HG02852 (cell line): ENCODE measurements around the gene KDM4C.

ENCODE experiments used
- ATAC-seq: cut with Tn5 transposase; IDR thresholded peaks from one replicate; pipeline ENCODE4 v1.9.1; 2021; ENCODE audit warnings: mild to moderate bottlenecking, moderate library complexity; ENCODE audit not compliant: unreplicated experiment

The KDM4C gene

DNA sequence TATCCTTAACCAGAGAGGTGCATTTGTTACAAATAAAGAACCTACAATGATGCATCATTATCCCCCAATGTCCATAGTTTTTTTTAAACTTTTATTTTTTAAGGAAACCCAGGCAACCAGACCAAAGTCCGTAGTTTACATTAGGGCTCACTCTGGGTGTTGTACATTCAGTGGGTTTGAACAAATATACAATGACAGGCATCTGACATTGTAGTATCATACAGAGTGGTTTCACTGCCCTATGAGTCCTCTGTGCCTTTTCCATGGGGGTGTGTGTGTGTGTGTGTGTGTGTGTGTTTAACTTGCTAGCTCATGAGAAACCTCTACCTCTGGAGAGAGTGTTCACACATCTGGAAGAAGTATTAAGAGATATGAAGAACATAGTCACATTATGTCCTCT is 141.5 kb downstream of the KDM4C start:
- no peak for ATAC-seq

- ATAC-seq: no peak
Observed at GRCh38 chr9:6900440-6900883, 142.7 kb downstream of the KDM4C start.

DNA sequence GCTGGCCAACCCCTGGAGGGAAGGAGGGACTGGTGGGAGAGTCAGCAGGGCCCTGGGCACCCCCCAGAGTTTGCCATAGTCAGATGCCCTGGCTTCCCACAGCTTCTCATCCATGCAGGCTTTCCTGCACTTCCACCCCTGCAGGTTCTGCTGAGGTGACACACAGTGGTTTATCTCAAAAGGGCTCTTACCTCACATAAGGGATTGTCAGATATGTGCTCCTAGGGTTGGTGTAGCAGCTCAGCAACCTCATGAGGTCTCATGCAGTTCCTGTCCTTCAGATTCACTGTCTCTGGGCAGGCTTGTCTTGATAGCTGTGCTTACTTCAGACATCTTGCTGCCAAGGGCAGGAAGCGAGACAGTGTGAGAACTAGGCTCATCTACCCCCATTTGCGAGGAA is 143.4 kb downstream of the KDM4C start:
- ATAC-seq: no peak

GRCh38 chr9:6902423-6902822 is 144.7 kb downstream of the KDM4C start:
- no peak for ATAC-seq

GRCh38 chr9:6904371-6904770 is 146.6 kb downstream of the KDM4C start:
- ATAC-seq: no peak

- no peak for ATAC-seq
Observed at GRCh38 chr9:6905850-6906375, 148.1 kb downstream of the KDM4C start.

GRCh38 chr9:6907772-6908381 is 150.1 kb downstream of the KDM4C start:
- no peak for ATAC-seq

- no peak for ATAC-seq
Observed at GRCh38 chr9:6909181-6909580, 151.4 kb downstream of the KDM4C start.

DNA sequence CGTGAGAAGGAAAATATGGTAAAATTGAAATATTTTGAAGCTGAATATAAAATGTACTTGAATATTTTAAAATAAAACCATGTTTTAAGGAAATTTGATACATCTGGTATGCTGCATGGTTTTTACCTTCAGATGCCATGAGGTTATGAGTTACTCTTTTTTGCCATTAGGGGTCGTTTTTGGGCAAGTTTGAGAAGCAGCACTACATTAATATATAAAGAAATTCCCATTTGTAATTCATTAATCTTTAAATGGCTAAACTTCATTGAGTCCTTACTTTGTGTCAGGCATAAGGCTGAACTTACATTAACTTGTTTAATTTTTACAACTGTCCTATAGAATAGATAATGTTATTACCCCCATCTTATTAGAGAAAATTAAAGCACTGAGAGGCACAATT is 152.3 kb downstream of the KDM4C start:
- ATAC-seq: no peak

DNA sequence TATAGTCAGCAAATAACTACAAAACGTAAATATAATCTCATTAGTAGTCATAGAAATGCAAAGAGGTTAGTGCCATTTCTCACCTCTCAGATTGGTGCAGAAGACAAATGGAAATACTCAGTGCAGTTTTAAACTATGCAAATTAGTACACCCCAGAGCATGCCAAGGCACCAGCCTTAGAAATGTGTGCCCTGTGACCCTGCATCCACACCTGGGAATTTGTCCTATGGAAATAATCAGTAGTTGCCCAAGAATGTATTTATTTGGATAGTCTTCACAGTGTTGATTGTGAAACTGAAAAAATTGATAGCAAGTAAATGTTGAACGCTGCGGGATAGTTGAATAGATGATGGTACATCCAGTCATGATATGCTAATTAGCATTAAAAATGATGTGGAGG is 152.7 kb downstream of the KDM4C start:
- ATAC-seq: no peak

- no peak for ATAC-seq
Observed at GRCh38 chr9:6911901-6912638, 154.3 kb downstream of the KDM4C start.

- no peak for ATAC-seq
Observed at GRCh38 chr9:6915635-6916034, 157.9 kb downstream of the KDM4C start.

- peak; percentile 87 for ATAC-seq
Observed at GRCh38 chr9:6917162-6917561, 159.4 kb downstream of the KDM4C start.

DNA sequence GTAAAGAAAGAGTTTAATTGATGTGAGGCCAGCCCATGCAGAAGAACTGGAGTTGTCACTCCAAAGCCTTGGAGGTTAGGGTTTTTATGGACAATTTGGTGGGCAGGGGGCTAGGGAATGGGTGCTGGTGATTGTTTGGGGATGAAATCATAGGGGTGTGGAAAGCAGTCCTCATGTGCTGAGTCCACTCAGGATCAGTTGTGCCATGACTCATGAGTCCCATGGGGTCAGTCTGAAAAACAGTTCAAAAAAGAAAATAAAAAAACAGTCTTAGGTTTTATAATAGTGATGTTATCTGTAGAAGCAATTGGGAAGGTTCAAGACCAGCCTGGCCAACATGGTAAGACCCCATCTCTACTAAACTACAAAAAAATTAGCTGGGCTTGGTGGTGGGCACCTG is 162.3 kb downstream of the KDM4C start:
- no peak for ATAC-seq

GRCh38 chr9:6921315-6921714 is 163.5 kb downstream of the KDM4C start:
- ATAC-seq: no peak

- no peak for ATAC-seq
Observed at GRCh38 chr9:6922124-6922676, 164.4 kb downstream of the KDM4C start.

GRCh38 chr9:6922680-6923079 is 164.9 kb downstream of the KDM4C start:
- ATAC-seq: no peak

GRCh38 chr9:6923086-6923485 is 165.3 kb downstream of the KDM4C start:
- ATAC-seq: no peak

GRCh38 chr9:6924149-6924548 is 166.4 kb downstream of the KDM4C start:
- no peak for ATAC-seq

- no peak for ATAC-seq
Observed at GRCh38 chr9:6924988-6925563, 167.3 kb downstream of the KDM4C start.

DNA sequence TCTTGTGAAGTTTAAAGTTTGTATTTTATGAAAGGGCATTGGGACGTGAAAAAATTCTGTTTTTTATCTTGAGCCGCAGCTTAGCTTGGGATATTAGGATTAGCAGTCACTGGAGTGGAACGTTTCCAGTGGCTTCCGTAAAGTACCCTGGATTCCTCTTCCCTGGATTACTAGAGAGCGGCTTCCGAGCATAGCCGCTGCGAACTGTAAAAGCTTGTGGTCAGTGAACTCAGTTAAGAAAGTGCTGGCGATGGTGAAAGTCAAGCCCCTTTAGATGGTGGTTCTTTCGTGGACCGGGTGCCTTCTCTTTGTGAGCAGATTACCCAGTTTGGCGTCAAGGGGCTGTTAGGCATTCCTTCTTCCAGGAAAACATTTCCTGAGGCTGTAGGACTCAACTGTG is 168.1 kb downstream of the KDM4C start:
- no peak for ATAC-seq

GRCh38 chr9:6926436-6926835 is 168.7 kb downstream of the KDM4C start:
- ATAC-seq: no peak
